Activated effector memory CD4-positive, alpha-beta T cell treated with Interleukin-2 at 50 U/mL for 16 hours (primary cell): ENCODE results near the gene ATRN.
"Not testable (repeated sequence)": the region's sequence is repeated elsewhere in the genome, so short reads cannot be mapped to it uniquely, and the experiment has no call there.

ENCODE experiments used
- DNase-seq: peaks from one replicate; pipeline ENCODE4 v3.0.0-alpha.2; 2020

ATRN gene

GRCh38 chr20:3471397-3472021 lies 691 bp downstream of the ATRN start:
- DNase-seq = no peak

GRCh38 chr20:3472105-3472504 lies 1.3 kb downstream of the ATRN start:
- DNase-seq = no peak

DNA sequence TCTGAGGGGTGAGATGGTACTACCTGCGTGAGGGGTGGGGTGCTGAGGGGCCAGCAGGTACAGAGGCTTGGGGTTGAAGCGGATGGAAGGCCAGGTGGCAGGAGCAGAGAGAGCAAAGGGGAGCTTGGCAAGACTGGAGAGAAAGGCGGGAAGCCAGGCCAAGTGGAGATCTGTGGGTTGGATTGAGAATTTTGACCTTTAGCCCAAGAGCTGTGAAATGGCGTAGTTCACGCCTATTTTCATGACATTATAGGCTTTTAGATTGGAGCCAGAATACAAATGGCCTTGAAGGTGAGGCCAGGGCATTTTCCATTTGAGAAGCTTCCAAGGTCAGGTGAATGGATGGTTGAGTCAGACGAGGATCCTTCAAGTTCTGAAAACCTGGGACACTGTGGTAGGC lies 2.5 kb downstream of the ATRN start:
- no peak for DNase-seq

- no peak for DNase-seq
Measured at GRCh38 chr20:3473944-3474343, 3.1 kb downstream of the ATRN start.

DNA sequence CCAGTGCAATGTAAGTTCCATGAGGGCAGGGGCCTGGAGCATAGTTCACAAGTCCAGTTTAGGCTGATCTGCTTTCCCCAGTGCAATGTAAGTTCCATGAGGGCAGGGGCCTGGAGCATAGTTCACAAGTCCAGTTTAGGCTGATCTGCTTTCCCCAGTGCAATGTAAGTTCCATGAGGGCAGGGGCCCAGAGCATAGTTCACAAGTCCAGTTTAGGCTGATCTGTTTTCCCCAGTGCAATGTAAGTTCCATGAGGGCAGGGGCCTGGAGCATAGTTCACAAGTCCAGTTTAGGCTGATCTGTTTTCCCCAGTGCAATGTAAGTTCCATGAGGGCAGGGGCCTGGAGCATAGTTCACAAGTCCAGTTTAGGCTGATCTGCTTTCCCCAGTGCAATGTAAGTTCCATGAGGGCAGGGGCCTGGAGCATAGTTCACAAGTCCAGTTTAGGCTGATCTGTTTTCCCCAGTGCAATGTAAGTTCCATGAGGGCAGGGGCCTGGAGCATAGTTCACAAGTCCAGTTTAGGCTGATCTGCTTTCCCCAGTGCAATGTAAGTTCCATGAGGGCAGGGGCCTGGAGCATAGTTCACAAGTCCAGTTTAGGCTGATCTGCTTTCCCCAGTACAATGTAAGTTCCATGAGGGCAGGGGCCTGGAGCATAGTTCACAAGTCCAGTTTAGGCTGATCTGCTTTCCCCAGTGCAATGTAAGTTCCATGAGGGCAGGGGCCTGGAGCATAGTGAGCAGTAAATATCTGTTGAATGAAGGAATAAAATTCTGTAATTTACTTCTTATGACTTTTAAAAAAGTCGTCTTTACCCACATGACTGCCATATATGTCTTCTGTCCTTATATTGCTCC lies 6.4 kb downstream of the ATRN start:
- not testable (repeated sequence) for DNase-seq

DNA sequence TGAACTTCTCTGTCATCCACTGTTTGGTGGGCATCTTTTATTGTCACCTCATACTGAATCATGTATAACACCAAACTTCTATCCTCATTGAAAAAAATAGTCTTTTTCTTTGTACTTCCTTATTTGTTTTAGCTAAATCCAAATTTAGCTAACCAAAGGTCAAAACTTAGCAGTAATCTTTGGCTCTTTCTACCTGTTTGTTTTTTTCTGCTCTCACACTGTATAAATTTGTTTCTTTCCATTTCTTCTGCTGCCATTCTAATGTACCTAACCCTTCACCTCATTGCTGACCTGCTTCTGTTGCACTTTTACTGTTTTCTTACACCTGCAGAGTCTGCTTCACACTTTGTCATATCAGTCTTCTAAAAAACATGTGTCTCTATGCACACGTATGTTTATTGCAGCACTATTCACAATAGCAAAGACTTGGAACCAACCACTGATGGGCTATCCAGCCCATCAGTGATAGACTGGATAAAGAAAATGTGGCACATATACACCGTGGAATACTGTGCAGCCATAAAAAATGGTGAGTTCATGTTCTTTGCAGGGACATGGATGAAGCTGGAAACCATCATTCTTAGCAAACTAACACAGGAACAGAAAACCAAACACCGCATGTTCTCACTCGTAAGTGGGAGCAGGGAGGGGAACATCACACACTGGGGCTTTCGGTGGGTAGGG lies 7.2 kb downstream of the ATRN start:
- DNase-seq = no peak

DNA sequence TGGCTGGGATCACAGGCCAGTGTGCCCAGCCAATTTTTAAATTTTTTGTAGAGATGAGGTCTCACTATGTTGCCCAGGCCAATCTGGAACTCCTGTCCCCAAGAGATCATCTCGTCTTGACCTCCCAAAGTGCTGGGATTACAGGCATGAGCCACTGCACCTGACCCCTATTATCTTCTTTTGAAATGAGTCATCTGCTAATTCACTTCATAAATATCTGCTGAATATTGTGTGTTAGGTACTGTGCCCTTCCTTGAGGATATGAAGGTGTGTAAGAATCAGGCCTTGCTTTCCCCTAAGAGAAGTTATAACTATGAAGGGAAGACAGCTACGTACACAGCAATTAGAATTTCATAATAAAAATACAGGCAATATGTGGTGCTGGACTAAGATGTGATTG lies 8.2 kb downstream of the ATRN start:
- DNase-seq = no peak

- no peak for DNase-seq
Measured at GRCh38 chr20:3479759-3480615, 9.2 kb downstream of the ATRN start.

DNA sequence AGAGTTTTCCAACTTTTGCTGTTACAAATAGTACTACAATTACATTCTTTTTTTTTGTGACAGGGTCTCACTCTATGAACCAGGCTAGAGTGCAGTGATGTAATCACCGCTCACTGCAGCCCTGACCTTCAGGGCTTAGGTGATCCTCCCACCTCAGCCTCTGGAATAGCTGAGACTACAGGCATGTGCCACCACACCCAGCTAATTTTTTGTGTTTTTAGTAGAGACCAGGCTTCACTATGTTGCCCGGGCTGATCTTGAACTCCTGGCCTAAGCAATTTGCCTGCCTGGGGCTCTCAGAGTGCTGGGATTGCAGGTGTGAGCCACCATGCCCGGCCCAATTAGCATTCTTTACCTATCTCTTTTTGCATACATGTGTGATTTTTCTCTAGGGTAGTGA lies 12.5 kb downstream of the ATRN start:
- DNase-seq = no peak

- DNase-seq = no peak
Measured at GRCh38 chr20:3483784-3484183, 13.0 kb downstream of the ATRN start.

DNA sequence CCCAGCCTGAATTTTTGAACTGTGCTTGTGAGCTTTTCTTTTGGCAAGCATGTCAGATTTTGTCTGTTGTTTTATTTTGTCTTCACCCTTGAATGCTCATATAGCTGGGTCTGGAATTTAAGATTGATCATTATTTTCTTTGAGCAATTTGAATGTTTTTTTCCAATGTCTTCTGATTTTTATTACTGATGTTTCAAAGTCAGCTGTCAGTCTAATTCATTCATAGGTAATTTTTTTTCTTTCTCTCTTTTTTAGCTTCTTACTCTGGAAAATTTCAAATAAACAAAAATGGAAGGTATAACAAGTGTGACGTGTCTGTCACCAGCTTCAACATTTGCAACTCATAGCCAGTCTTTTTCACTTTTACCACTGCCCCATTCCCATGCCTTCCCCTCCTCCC lies 15.1 kb downstream of the ATRN start:
- DNase-seq = no peak

GRCh38 chr20:3486850-3487249 lies 16.0 kb downstream of the ATRN start:
- DNase-seq = no peak

GRCh38 chr20:3492669-3493068 lies 21.9 kb downstream of the ATRN start:
- no peak for DNase-seq

DNA sequence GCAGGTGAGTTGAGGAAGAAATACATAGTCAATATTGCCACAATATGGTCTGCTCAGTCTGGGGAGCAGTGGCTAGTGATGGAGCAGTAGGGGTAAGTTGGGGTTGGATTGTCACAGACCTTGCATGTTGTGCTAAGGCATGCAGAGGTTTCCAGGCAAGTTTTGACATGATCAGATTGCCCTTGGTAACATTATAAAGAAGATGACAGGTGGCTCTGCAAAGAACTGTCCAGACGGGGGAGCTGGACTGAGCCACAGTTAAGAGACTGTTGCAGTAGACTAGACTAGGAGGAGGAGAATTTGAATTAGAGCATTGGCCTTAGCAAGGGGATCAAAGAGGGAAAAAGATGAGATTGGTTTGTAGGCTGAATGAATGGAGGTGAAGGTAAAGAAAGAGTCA lies 23.4 kb downstream of the ATRN start:
- DNase-seq = no peak

DNA sequence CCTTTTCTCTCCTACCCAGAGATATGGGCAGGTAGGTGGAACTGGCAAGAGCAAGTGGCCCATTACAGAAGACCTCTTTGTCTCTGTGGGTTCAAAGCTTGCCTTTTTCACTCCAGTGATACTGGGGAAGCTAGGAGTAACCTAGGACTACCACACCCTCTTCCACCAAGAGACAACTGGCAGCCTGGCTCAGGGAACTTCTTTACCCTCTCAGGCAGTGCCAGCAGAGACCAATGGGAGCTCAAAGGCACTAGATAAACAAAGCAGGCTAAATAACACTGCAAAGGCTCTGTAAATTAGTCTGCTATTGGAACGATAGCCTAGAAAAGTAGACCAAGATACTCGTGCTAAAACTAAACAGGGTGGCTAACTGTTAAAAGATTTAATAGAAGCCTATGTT lies 32.1 kb downstream of the ATRN start:
- no peak for DNase-seq

DNA sequence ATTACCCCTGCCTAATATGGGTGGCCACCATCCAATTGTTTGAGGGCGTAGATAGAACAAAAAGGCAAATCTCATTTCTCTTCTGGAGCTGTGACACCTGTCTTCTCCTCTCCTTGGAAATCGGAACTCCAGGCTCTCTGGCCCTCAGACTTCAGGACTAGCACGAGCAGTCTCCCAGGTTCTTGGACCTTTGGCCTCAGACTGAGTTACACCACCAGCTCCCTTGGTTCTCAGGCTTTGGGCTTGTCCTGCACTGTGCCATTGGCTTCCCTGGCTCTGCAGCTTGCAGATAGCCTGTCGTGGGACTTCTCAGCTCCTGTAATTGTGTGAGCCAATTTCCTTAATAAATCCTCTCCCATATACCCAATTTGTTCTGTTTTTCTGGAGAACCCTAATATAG lies 34.3 kb downstream of the ATRN start:
- DNase-seq = no peak

GRCh38 chr20:3509064-3509463 lies 38.2 kb downstream of the ATRN start:
- no peak for DNase-seq

DNA sequence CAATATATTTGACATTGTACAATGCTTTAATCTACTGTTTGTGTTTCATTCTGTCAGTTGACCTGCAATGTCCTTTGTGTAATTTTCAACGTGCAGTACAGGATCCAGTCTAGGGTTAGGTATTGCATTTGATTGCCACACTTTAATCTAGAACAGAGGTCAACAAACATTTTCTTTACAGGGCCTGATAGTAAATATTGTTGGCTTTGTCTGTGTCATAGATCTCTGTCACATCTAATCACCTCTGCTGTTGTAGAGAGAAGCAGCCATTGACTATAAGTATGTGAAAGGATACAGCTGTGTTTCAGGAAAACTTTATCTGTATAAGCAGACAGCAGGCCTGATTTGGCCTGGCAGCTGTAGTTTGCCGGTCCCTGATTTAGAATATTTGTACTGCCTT lies 39.3 kb downstream of the ATRN start:
- DNase-seq = no peak

DNA sequence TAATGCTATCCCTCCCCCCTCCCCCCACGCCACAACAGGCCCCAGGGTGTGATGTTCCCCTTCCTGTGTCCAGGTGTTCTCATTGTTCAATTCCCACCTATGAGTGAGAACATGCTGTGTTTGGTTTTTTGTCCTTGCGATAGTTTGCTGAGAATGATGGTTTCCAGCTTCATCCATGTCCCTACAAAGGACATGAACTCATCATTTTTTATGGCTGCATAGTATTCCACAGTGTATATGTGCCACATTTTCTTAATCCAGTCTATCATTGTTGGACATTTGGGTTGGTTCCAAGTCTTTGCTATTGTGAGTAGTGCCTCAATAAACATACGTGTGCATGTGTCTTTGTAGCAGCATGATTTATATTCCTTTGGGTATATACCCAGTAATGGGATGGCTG lies 41.4 kb downstream of the ATRN start:
- DNase-seq = not testable (repeated sequence)

DNA sequence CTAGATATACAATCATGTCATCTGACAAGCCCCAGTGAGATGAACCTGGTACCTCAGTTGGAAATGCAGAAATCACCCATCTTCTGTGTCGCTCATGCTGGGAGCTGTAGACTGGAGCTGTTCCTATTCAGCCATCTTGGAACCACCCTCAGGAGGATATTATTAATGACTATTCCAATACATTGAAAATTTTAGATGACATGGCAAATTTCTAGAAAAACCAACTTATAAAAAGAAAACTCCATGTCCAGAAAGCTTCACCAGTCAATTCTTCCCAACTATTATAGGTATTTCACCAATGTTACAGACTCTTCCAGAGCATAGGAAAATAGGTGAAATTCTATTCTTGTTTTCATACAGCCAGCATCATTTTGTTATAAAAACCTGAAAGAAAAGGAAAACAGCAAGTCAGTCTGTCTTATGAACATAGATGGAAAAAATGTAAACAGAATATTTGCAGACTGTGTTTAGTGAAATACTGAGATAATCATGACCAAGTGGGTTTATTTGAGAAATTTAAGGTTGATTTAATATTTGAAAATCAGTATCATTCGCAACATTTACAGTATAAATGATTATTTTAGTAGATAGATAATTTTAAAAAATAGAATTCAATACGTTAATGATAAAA lies 43.3 kb downstream of the ATRN start:
- no peak for DNase-seq

DNA sequence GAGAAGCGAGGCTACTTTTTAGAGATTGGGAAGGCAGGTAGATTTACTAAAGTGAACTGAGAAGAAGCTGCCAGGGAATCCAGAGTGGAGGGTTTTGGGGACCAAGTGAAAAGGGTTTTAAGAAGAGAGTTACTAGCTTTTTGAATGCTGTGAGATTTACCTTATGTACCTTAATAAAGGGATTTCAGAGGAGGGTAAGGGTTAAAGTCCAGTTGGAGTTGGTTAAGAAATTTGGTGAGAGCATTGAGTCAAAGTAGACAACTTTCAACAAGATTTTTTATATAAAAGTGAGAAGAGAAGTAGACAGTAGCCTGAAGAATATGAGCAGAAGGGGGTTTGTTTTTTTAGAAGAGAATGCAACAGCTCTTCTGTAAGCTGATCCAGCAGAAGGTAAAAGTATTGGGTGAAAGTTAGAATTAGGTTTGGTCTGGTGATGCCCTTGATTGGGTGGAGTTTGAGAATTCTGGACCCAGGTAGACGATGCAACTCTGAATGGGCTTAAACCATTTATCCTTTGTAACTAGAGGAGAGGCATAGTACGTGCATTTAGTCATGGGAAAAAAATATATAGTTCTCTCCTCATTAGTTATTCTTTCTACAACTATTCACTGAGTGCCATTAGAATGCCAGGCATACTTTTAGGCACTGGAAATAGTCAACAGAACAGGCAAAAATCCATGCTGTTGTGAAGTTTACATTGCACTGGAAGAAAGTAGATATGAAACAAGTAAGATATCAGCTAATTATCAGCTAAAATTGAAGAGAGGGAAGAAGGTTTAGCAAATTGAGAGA lies 44.8 kb downstream of the ATRN start:
- no peak for DNase-seq
